Measurements from ENCODE around the gene AGO4.

DNA sequence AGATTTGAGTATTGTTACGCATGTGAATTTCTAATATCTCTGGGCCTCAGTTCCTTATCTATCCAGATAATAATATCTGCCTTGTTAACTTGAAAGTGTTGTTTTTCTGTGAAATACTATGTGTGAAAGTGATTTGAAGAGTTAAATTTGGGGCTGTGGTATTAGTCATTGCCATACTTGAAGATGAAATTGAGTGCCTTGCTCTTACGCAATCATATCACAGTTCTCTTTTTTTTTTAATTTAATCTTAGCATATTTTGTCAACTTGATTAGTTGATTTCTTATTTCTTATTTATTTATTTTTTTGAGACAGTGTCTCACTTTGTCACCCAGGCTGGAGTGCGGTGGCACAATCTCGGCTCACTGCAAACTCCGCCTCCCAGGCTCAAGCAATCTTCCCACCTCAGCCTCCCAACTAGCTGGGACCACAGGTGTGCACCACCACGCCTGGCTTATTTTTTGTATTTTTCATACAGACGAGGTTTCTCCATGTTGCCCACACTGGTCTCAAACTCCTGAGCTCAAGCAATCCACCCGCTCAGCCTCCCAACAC is 31.0 kb downstream of the AGO4 start:
- TF ChIP-seq, protein P1, sequence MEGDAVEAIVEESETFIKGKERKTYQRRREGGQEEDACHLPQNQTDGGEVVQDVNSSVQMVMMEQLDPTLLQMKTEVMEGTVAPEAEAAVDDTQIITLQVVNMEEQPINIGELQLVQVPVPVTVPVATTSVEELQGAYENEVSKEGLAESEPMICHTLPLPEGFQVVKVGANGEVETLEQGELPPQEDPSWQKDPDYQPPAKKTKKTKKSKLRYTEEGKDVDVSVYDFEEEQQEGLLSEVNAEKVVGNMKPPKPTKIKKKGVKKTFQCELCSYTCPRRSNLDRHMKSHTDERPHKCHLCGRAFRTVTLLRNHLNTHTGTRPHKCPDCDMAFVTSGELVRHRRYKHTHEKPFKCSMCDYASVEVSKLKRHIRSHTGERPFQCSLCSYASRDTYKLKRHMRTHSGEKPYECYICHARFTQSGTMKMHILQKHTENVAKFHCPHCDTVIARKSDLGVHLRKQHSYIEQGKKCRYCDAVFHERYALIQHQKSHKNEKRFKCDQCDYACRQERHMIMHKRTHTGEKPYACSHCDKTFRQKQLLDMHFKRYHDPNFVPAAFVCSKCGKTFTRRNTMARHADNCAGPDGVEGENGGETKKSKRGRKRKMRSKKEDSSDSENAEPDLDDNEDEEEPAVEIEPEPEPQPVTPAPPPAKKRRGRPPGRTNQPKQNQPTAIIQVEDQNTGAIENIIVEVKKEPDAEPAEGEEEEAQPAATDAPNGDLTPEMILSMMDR (optimal IDR thresholded peaks at IDR 0.05 in 1 of 3, IDR thresholded peaks at IDR 0.05 in 1 of 3, conservative IDR thresholded peaks at IDR 0.05 in 1 of 3; ENCODE audit: extremely low read depth in 1 of 3, insufficient read depth in 2 of 3, low read length in 3 of 3) = no peak
- TF ChIP-seq EZH2 (IDR thresholded peaks at IDR 0.05; ENCODE audit: low read length) = no peak
